HEK293 (cell line): ENCODE measurements around the gene GTF3C5.
"Not testable (repeated sequence)": the region's sequence is repeated elsewhere in the genome, so short reads cannot be mapped to it uniquely, and the experiment has no call there.

Experiments
- CTCF ChIA-PET: fragments of 350-600 bp; formaldehyde crosslinking; extraction: SDS; loops from one replicate; lab custom pipeline; 2021; ENCODE audit warnings: antibody characterized with exemption; lab: Yijun Ruan, JAX
- POLR2A ChIA-PET: fragments of 300-600 bp; formaldehyde crosslinking; extraction: SDS; loops from one replicate; lab custom pipeline; 2020; ENCODE audit warnings: antibody characterized with exemption, inconsistent platforms; lab: Yijun Ruan, JAX
- H3K27ac ChIP-seq: fragments of 200-500 bp; sonication (Bioruptor generic); 2 replicates; pipeline ENCODE4 v1.5.1; 2014; ENCODE audit warnings: low read depth, low read length, control low read depth, inconsistent platforms; ENCODE audit errors: extremely low read depth
- H3K36me3 ChIP-seq, 2 experiments: fragments of 200-500 bp in 1 of 2; sonication (Bioruptor generic) in 1 of 2; 1 replicate in 1 of 2; 2 replicates in 1 of 2; pipeline ENCODE4 v1.5.1; 2014 to 2017; ENCODE audit warnings: inconsistent platforms in 2 of 2, low read length in 2 of 2; ENCODE audit not compliant: control insufficient read depth in 2 of 2, insufficient read depth in 1 of 2
- H3K4me1 ChIP-seq: fragments of 200-500 bp; sonication (Bioruptor generic); 2 replicates; pipeline ENCODE4 v1.5.1; 2014; ENCODE audit warnings: mild to moderate bottlenecking, low read length, inconsistent platforms; ENCODE audit not compliant: control insufficient read depth, insufficient read depth
- H3K4me3 ChIP-seq: 2 replicates; pipeline ENCODE4 v1.5.1; 2011; ENCODE audit warnings: low read depth, mild to moderate bottlenecking, control low read depth, low read length, moderate library complexity
- H3K9me3 ChIP-seq: fragments of 200-500 bp; sonication (Bioruptor generic); 2 replicates; pipeline ENCODE4 v1.5.1; 2014; ENCODE audit warnings: low read depth, low read length, inconsistent platforms; ENCODE audit not compliant: control insufficient read depth, insufficient read depth
- EGR2 ChIP-seq: fragments of 450-650 bp; formaldehyde crosslinking; IDR thresholded peaks from 2 replicates; pipeline ENCODE4 v1.5.1; 2016; ENCODE audit warnings: low read depth, missing biosample characterization, missing genetic modification characterization
- GLIS1 ChIP-seq: fragments of 450-650 bp; formaldehyde crosslinking; IDR thresholded peaks from 2 replicates; pipeline ENCODE4 v1.5.1; 2016; ENCODE audit warnings: missing biosample characterization, missing genetic modification characterization
- GLIS2 ChIP-seq: fragments of 450-650 bp; formaldehyde crosslinking; IDR thresholded peaks from 2 replicates; pipeline ENCODE4 v1.5.1; 2016; ENCODE audit warnings: missing biosample characterization, missing genetic modification characterization
- TCF7L2 ChIP-seq: IDR thresholded peaks from 2 replicates; pipeline ENCODE4 v1.6.1; 2011; ENCODE audit warnings: low read depth, mild to moderate bottlenecking, inconsistent platforms, low read length, moderate library complexity, borderline replicate concordance
- ZFHX2 ChIP-seq: fragments of 450-650 bp; formaldehyde crosslinking; conservative IDR thresholded peaks from 2 replicates; pipeline ENCODE4 v1.5.1; 2016; ENCODE audit warnings: missing biosample characterization, missing genetic modification characterization
- ZNF394 ChIP-seq: fragments of 450-650 bp; formaldehyde crosslinking; IDR thresholded peaks from 2 replicates; pipeline ENCODE4 v1.5.1; 2016; ENCODE audit warnings: missing biosample characterization, missing genetic modification characterization, mild to moderate bottlenecking, moderate library complexity, borderline replicate concordance
- ZNF785 ChIP-seq: fragments of 450-650 bp; formaldehyde crosslinking; IDR thresholded peaks from 2 replicates; pipeline ENCODE4 v1.5.1; 2016; ENCODE audit warnings: missing biosample characterization, missing genetic modification characterization
- TF ChIP-seq, protein P1 (sequence below): fragments of 450-650 bp; formaldehyde crosslinking; IDR thresholded peaks from 2 replicates; pipeline ENCODE4 v1.5.1; 2016; ENCODE audit warnings: missing biosample characterization, missing genetic modification characterization, borderline replicate concordance
- TF ChIP-seq, protein P2 (sequence below): fragments of 450-650 bp; formaldehyde crosslinking; IDR thresholded peaks from 2 replicates; pipeline ENCODE4 v1.5.1; 2017; ENCODE audit warnings: missing biosample characterization, mild to moderate bottlenecking, missing genetic modification characterization, moderate library complexity
- TF ChIP-seq, protein P3 (sequence below): fragments of 450-650 bp; formaldehyde crosslinking; IDR thresholded peaks from 2 replicates; pipeline ENCODE4 v1.5.1; 2017; ENCODE audit warnings: missing biosample characterization, missing genetic modification characterization

The GTF3C5 gene

GRCh38 chr9:133060417-133060841 is 29.6 kb downstream of the GTF3C5 start (continued):
- TF ChIP-seq, protein P1, sequence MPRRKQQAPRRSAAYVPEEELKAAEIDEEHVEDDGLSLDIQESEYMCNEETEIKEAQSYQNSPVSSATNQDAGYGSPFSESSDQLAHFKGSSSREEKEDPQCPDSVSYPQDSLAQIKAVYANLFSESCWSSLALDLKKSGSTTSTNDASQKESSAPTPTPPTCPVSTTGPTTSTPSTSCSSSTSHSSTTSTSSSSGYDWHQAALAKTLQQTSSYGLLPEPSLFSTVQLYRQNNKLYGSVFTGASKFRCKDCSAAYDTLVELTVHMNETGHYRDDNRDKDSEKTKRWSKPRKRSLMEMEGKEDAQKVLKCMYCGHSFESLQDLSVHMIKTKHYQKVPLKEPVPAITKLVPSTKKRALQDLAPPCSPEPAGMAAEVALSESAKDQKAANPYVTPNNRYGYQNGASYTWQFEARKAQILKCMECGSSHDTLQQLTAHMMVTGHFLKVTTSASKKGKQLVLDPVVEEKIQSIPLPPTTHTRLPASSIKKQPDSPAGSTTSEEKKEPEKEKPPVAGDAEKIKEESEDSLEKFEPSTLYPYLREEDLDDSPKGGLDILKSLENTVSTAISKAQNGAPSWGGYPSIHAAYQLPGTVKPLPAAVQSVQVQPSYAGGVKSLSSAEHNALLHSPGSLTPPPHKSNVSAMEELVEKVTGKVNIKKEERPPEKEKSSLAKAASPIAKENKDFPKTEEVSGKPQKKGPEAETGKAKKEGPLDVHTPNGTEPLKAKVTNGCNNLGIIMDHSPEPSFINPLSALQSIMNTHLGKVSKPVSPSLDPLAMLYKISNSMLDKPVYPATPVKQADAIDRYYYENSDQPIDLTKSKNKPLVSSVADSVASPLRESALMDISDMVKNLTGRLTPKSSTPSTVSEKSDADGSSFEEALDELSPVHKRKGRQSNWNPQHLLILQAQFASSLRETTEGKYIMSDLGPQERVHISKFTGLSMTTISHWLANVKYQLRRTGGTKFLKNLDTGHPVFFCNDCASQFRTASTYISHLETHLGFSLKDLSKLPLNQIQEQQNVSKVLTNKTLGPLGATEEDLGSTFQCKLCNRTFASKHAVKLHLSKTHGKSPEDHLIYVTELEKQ: no peak
- TF ChIP-seq TCF7L2: no peak
- TF ChIP-seq ZNF785 (tag by site-specific recombination): no peak

- peaks cover 0 to 25% of the 10 kb centered on the region in 2 experiments; a peak in 1 of 3 replicates for H3K36me3 ChIP-seq
- CTCF ChIA-PET: interaction anchor here (0.7 to 2.2 kb wide), 3 partner anchors 22 to 433 kb away, joined by 3 to 10 read pairs (median 7); no protein-coding TSS in a partner anchor
- not testable (repeated sequence) for H3K4me3 ChIP-seq, H3K27ac ChIP-seq, H3K4me1 ChIP-seq, H3K9me3 ChIP-seq
- TF ChIP-seq, protein P2, sequence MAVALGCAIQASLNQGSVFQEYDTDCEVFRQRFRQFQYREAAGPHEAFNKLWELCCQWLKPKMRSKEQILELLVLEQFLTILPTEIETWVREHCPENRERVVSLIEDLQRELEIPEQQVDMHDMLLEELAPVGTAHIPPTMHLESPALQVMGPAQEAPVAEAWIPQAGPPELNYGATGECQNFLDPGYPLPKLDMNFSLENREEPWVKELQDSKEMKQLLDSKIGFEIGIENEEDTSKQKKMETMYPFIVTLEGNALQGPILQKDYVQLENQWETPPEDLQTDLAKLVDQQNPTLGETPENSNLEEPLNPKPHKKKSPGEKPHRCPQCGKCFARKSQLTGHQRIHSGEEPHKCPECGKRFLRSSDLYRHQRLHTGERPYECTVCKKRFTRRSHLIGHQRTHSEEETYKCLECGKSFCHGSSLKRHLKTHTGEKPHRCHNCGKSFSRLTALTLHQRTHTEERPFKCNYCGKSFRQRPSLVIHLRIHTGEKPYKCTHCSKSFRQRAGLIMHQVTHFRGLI (tag by site-specific recombination): peak; percentile 53; the same call in 1 of the 2 replicates
- TF ChIP-seq EGR2 (tag by site-specific recombination): peak; percentile 69
- peak; percentile 73 for TF ChIP-seq ZFHX2
- TF ChIP-seq, protein P3, sequence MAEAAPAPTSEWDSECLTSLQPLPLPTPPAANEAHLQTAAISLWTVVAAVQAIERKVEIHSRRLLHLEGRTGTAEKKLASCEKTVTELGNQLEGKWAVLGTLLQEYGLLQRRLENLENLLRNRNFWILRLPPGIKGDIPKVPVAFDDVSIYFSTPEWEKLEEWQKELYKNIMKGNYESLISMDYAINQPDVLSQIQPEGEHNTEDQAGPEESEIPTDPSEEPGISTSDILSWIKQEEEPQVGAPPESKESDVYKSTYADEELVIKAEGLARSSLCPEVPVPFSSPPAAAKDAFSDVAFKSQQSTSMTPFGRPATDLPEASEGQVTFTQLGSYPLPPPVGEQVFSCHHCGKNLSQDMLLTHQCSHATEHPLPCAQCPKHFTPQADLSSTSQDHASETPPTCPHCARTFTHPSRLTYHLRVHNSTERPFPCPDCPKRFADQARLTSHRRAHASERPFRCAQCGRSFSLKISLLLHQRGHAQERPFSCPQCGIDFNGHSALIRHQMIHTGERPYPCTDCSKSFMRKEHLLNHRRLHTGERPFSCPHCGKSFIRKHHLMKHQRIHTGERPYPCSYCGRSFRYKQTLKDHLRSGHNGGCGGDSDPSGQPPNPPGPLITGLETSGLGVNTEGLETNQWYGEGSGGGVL (tag by site-specific recombination): peak; percentile 49
- 0 out of 2 replicates have a peak, but pooled peaks have one; percentile 24 for TF ChIP-seq GLIS2 (tag by site-specific recombination)
- peak; percentile 47; the same call in 1 of the 2 replicates for TF ChIP-seq GLIS1 (tag by site-specific recombination)
- POLR2A ChIA-PET: interaction anchor here (0.6 kb wide), 1 partner anchor 23 kb away, joined by 5 read pairs; no protein-coding TSS in a partner anchor
These were observed 30.4 kb downstream of the GTF3C5 start for GRCh38 chr9:133061019-133061763.

DNA sequence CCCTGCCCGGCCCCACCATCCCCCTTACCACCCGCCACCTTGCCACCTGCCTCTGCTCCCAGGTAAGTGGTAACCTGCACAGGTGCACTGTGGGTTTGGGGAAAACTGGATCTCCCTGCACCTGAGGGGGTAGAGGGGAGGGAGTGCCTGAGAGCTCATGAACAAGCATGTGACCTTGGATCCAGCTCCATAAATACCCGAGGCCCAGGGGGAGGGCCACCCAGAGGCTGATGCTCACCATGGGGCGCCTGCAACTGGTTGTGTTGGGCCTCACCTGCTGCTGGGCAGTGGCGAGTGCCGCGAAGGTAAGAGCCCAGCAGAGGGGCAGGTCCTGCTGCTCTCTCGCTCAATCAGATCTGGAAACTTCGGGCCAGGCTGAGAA is 31.0 kb downstream of the GTF3C5 start, which contains the start of gene CEL:
CEL (plus strand) TSS at position 218 of the 382 bp plus-strand sequence; CDS start at position 240, 22 bp downstream.
- H3K4me1 ChIP-seq, CTCF ChIA-PET, H3K4me3 ChIP-seq, H3K9me3 ChIP-seq, H3K27ac ChIP-seq, POLR2A ChIA-PET: not testable (repeated sequence)
- peaks cover 0 to 20% of the 10 kb centered on the region in 2 experiments; a peak in 1 of 3 replicates for H3K36me3 ChIP-seq

GRCh38 chr9:133062569-133062968 is 31.8 kb downstream of the GTF3C5 start:
- H3K36me3 ChIP-seq: peaks cover 0 to 11% of the 10 kb centered on the region in 2 experiments; a peak in 1 of 3 replicates
- CTCF ChIA-PET: not testable (repeated sequence)
- peak; percentile 33; the same call in 1 of the 2 replicates for TF ChIP-seq ZNF394
- TF ChIP-seq, all 188 proteins: peak for 1; not testable (repeated sequence) for 187
- H3K27ac ChIP-seq, POLR2A ChIA-PET, H3K4me1 ChIP-seq, H3K9me3 ChIP-seq, H3K4me3 ChIP-seq: not testable (repeated sequence)
